Measurements from ENCODE around the gene NDST1. TPM values are rescaled to one million over a fixed set of nuclear protein-coding genes. Genes with fewer than 3 reads are reported as not detected.

NDST1 gene
- total RNA-seq, 1 experiment from 2014 or later, result 33.1 TPM

- intact Hi-C loops (cut with micrococcal nuclease), result no loop called here
- no peaks in the 10 kb centered on the region for H4K20me1 ChIP-seq (ENCODE audit: insufficient read depth)
- no peak overlapping the region for H2AFZ ChIP-seq (ENCODE audit: low read depth, low read length, poor library complexity, severe bottlenecking)
- H3K4me2 ChIP-seq (ENCODE audit: low read length), result no peak overlapping the region
- no peaks in the 10 kb centered on the region for H3K79me2 ChIP-seq (ENCODE audit: insufficient read depth, low read length)
- ChIA-PET RAD21 (ENCODE audit: low non-redundant PET in 1 of 2, low total read pairs in 2 of 2, uncharacterized antibody in 2 of 2, unreplicated experiment in 2 of 2) (no interaction called here), POLR2A (no interaction called here), CTCF (interaction anchor here (1.1 kb wide), 1 partner anchor 9 kb away, joined by 5 read pairs; no protein-coding TSS in a partner anchor)
- H3K9me3 ChIP-seq (ENCODE audit: control insufficient read depth in 1 of 2, insufficient read depth in 1 of 2, low read depth in 1 of 2, low read length in 2 of 2), result no peaks in the 10 kb centered on the region
- H3K9me2 ChIP-seq (ENCODE audit: insufficient read depth), result no peaks in the 10 kb centered on the region
- no peak overlapping the region for H3K9ac ChIP-seq (ENCODE audit: low read length)
- TF ChIP-seq ELF1 (IDR thresholded peaks at IDR 0.05; ENCODE audit: borderline replicate concordance, low read depth) (no peak), ZBTB33 (IDR thresholded peaks at IDR 0.05; ENCODE audit: extremely low read depth, insufficient replicate concordance, low read length) (no peak), YY1 (IDR thresholded peaks at IDR 0.05; ENCODE audit: extremely low read depth, insufficient replicate concordance, low read depth, low read length) (no peak), ZNF274 (IDR thresholded peaks at IDR 0.05; ENCODE audit: low read depth, low read length) (no peak), TCF7L2 (IDR thresholded peaks at IDR 0.05; ENCODE audit: borderline replicate concordance, extremely low read depth, insufficient read depth, insufficient read length) (no peak), CEBPB (IDR thresholded peaks at IDR 0.05; ENCODE audit: low read depth) (no peak), REST (IDR thresholded peaks at IDR 0.05; ENCODE audit: low read depth) (no peak), SP1 (IDR thresholded peaks at IDR 0.05; ENCODE audit: low read depth) (no peak), RAD21 (IDR thresholded peaks at IDR 0.05; ENCODE audit: low read depth) (no peak), EGR1 (IDR thresholded peaks at IDR 0.05; ENCODE audit: low read depth) (no peak), SRF (IDR thresholded peaks at IDR 0.05; ENCODE audit: low read depth) (no peak), FOSL1 (IDR thresholded peaks at IDR 0.05; ENCODE audit: low read depth) (no peak), SIN3A (IDR thresholded peaks at IDR 0.05; ENCODE audit: low read depth) (no peak), CTCF (IDR thresholded peaks at IDR 0.05 in 2 of 3, conservative IDR thresholded peaks at IDR 0.05 in 1 of 3; ENCODE audit: borderline replicate concordance in 1 of 3, insufficient read depth in 1 of 3, low read depth in 2 of 3, low read length in 2 of 3) (no peak), ATF3 (IDR thresholded peaks at IDR 0.05) (no peak)
- no peak overlapping the region for H3K27ac ChIP-seq (ENCODE audit: low read depth, low read length)
- H3K27me3 ChIP-seq (ENCODE audit: insufficient read depth, low read length), result no peaks in the 10 kb centered on the region
- H3K4me1 ChIP-seq (ENCODE audit: control insufficient read depth in 1 of 2, insufficient read depth in 2 of 2, low read length in 2 of 2), result no peaks in the 10 kb centered on the region
- BruUV-seq (replicated peaks), result no TSS peak
- DNase-seq (ENCODE audit: low read depth, low spot score) (no peak), ATAC-seq (no peak)
- no peak overlapping the region for H3K4me3 ChIP-seq (replicated peaks in 1 of 2; ENCODE audit: low read depth in 1 of 2, low read length in 2 of 2)
- no peaks in the 10 kb centered on the region for H3K36me3 ChIP-seq (ENCODE audit: control insufficient read depth in 1 of 2, insufficient read depth in 2 of 2, low read length in 2 of 2)
Observed at GRCh38 chr5:150574818-150575547, 67.1 kb downstream of the NDST1 start.
